Keratinocyte (primary cell): Measurements from ENCODE around the gene CGN. TPM values are rescaled to one million over a fixed set of nuclear protein-coding genes. Genes with fewer than 3 reads are reported as not detected.

Experiments used
- DNase-seq: peaks from one replicate; pipeline ENCODE4 v3.0.0-alpha.2; 2011; ENCODE audit warnings: low read depth, missing footprints, low spot score
- FAIRE-seq: peaks from 2 replicates; lab custom pipeline; 2011; peaks lifted over from hg19 to GRCh38; lab: Jason Lieb, UNC
- H2AFZ ChIP-seq: 2 replicates; pipeline ENCODE4 v1.6.0; 2012; ENCODE audit warnings: low read length, control low read depth, inconsistent platforms; ENCODE audit not compliant: control insufficient read depth
- H3K27ac ChIP-seq: 2 replicates; pipeline ENCODE4 v1.5.1; 2011; ENCODE audit warnings: low read length; ENCODE audit not compliant: control insufficient read depth, insufficient read depth
- H3K27me3 ChIP-seq: 3 replicates; pipeline ENCODE4 v1.6.0; 2011; ENCODE audit warnings: low read length; ENCODE audit not compliant: control insufficient read depth, insufficient read depth; ENCODE audit errors: extremely low read depth
- H3K36me3 ChIP-seq, 2 experiments: 2 replicates in 1 of 2; 3 replicates in 1 of 2; pipeline ENCODE4 v1.5.1; 2011; ENCODE audit warnings: low read length in 2 of 2, mild to moderate bottlenecking in 1 of 2; ENCODE audit not compliant: control insufficient read depth in 2 of 2, insufficient read depth in 2 of 2; ENCODE audit errors: extremely low read depth in 1 of 2
- H3K4me1 ChIP-seq: 3 replicates; pipeline ENCODE4 v1.5.1; 2011; ENCODE audit warnings: low read length; ENCODE audit not compliant: control insufficient read depth, insufficient read depth; ENCODE audit errors: extremely low read depth
- H3K4me2 ChIP-seq: 3 replicates; pipeline ENCODE4 v1.6.0; 2011; ENCODE audit warnings: low read depth, low read length; ENCODE audit not compliant: control insufficient read depth, insufficient read depth; ENCODE audit errors: extremely low read depth
- H3K4me3 ChIP-seq, 3 experiments: fragments of 200-600 bp in 1 of 3; sonication (generic) in 1 of 3; 2 replicates in 2 of 3; 3 replicates in 1 of 3; pipeline ENCODE4 v1.5.1; 2011 to 2016; ENCODE audit warnings: low read length in 3 of 3, mild to moderate bottlenecking in 3 of 3, control low read depth in 2 of 3, inconsistent platforms in 1 of 3, low read depth in 1 of 3, mixed read lengths in 1 of 3, mixed run types in 1 of 3, moderate library complexity in 1 of 3; ENCODE audit not compliant: control insufficient read depth in 2 of 3, insufficient read depth in 2 of 3; ENCODE audit errors: extremely low read depth in 1 of 3
- H3K79me2 ChIP-seq: 2 replicates; pipeline ENCODE4 v1.6.0; 2012; ENCODE audit warnings: low read length; ENCODE audit not compliant: control insufficient read depth, insufficient read depth
- H3K9ac ChIP-seq: 3 replicates; pipeline ENCODE4 v1.6.0; 2011; ENCODE audit warnings: low read length; ENCODE audit not compliant: control insufficient read depth, insufficient read depth; ENCODE audit errors: extremely low read depth
- H3K9me1 ChIP-seq: 3 replicates; pipeline ENCODE4 v1.6.0; 2011; ENCODE audit warnings: low read length; ENCODE audit not compliant: control insufficient read depth, insufficient read depth; ENCODE audit errors: extremely low read depth
- H3K9me3 ChIP-seq: 2 replicates; pipeline ENCODE4 v1.5.1; 2012; ENCODE audit warnings: low read depth, low read length; ENCODE audit not compliant: control insufficient read depth
- H4K20me1 ChIP-seq: 3 replicates; pipeline ENCODE4 v1.6.0; 2011; ENCODE audit warnings: low read length; ENCODE audit not compliant: control insufficient read depth, insufficient read depth; ENCODE audit errors: extremely low read depth
- CTCF ChIP-seq, 3 experiments: IDR thresholded peaks in 1 of 3; conservative IDR thresholded peaks in 1 of 3; optimal IDR thresholded peaks in 1 of 3; 2 replicates in 2 of 3; 3 replicates in 1 of 3; pipeline versions ENCODE3 to v1.5.1; 2011; ENCODE audit warnings: low read length in 3 of 3, mild to moderate bottlenecking in 3 of 3, moderate library complexity in 2 of 3, control low read depth in 1 of 3, inconsistent platforms in 1 of 3; ENCODE audit not compliant: insufficient read depth in 2 of 3; ENCODE audit errors: extremely low read depth in 1 of 3
- EZH2 ChIP-seq: IDR thresholded peaks from one replicate; pipeline ENCODE4 v1.6.1; 2012; ENCODE audit warnings: inconsistent platforms, mild to moderate bottlenecking, low read length, moderate library complexity
- dilution Hi-C: fragments of 300-500 bp; cut with MboI; formaldehyde crosslinking; loops from one replicate; pipeline ENCODE4 v1.7.0; 2020; ENCODE audit warnings: low sequenced_read_pairs; ENCODE audit not compliant: extremely low pct_ligation_motif_present
- polyA plus RNA-seq, 5 experiments: library from polyadenylated mRNA; depleted of rRNA in 3 of 5; stranded (reverse) in 3 of 5; stranded (forward) in 1 of 5; unstranded in 1 of 5; fragments of >200 nt; gene quantifications; 1 replicate in 1 of 5; 2 replicates in 3 of 5; 3 replicates in 1 of 5; pipeline versions ENCODE4 v1.2.1 to v1.2.3, GENCODE V29; 2011 to 2012; ENCODE audit warnings: missing spikeins in 2 of 5, low read depth in 1 of 5, low replicate concordance in 1 of 5

CGN gene
- polyA plus RNA-seq, 1 donor (not counting 4 experiments of a cell fraction or from before 2014, with no cell fraction given), result 2.9 TPM

DNA sequence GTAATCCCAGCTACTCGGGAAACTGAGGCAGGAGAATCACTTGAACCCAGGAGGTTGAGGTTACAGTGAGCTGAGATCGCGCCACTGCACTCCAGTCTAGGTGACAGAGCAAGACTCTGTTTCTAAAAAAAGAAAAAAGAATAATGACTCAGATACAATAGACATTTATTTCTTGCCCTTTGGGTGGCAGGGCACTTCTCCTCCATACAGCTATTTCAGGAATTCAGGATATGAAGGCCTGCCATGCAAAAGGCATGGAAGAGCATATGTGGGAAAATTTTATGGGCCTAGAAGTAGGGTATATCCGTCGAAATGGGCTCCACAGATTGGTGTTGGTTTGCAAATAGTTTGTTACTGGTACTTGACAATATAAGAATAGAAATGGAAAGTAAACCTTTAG is 31.7 kb upstream of the CGN start:
- no peak overlapping the region for H2AFZ ChIP-seq
- H4K20me1 ChIP-seq, result no peaks in the 10 kb centered on the region
- no peaks in the 10 kb centered on the region for H3K27me3 ChIP-seq
- FAIRE-seq, result no peak
- no peak overlapping the region for H3K9ac ChIP-seq
- no peaks in the 10 kb centered on the region for H3K36me3 ChIP-seq
- no peaks in the 10 kb centered on the region for H3K9me1 ChIP-seq
- no peak for TF ChIP-seq EZH2
- TF ChIP-seq CTCF (optimal IDR thresholded peaks at IDR 0.05 in 1 of 3, IDR thresholded peaks at IDR 0.05 in 1 of 3, conservative IDR thresholded peaks at IDR 0.05 in 1 of 3; ENCODE audit: extremely low read depth in 1 of 3, insufficient read depth in 2 of 3, low read length in 3 of 3), result no peak
- DNase-seq, result no peak
- H3K9me3 ChIP-seq, result no peaks in the 10 kb centered on the region
- dilution Hi-C loops, result no loop called here
- H3K4me1 ChIP-seq, result no peaks in the 10 kb centered on the region
- no peaks in the 10 kb centered on the region for H3K79me2 ChIP-seq
- H3K4me3 ChIP-seq, result no peak overlapping the region
- no peak overlapping the region for H3K4me2 ChIP-seq
- H3K27ac ChIP-seq, result no peak overlapping the region

- H3K9me1 ChIP-seq, result no peaks in the 10 kb centered on the region
- no peaks in the 10 kb centered on the region for H3K79me2 ChIP-seq
- no peaks in the 10 kb centered on the region for H3K4me1 ChIP-seq
- no peaks in the 10 kb centered on the region for H4K20me1 ChIP-seq
- H3K9me3 ChIP-seq, result no peaks in the 10 kb centered on the region
- no peak overlapping the region for H3K9ac ChIP-seq
- H3K4me2 ChIP-seq, result no peak overlapping the region
- no peak for FAIRE-seq
- no peak for DNase-seq
- H2AFZ ChIP-seq, result no peak overlapping the region
- no peak overlapping the region for H3K4me3 ChIP-seq
- no peaks in the 10 kb centered on the region for H3K27me3 ChIP-seq
- H3K27ac ChIP-seq, result no peak overlapping the region
- TF ChIP-seq EZH2 (no peak), CTCF (optimal IDR thresholded peaks at IDR 0.05 in 1 of 3, IDR thresholded peaks at IDR 0.05 in 1 of 3, conservative IDR thresholded peaks at IDR 0.05 in 1 of 3; ENCODE audit: extremely low read depth in 1 of 3, insufficient read depth in 2 of 3, low read length in 3 of 3) (no peak)
- no peaks in the 10 kb centered on the region for H3K36me3 ChIP-seq
- dilution Hi-C loops, result no loop called here
These were observed 29.2 kb upstream of the CGN start for GRCh38 chr1:151482017-151482416.
